HCT116 (cell line): ENCODE measurements around the gene CRNN. TPM values are rescaled to one million over a fixed set of nuclear protein-coding genes. Genes with fewer than 3 reads are reported as not detected.

Experiments used
- ATAC-seq: fragments of 200-7000 bp; cut with Tn5 transposase; 2 replicates; pipeline ENCODE4 v1.9.1; 2020; ENCODE audit warnings: mild to moderate bottlenecking, moderate library complexity
- BruUV-seq: library from RNA; stranded (reverse); fragments of 400-500 nt; replicated peaks from 2 replicates; lab custom pipeline; 2021; lab: Mats Ljungman, UMichigan
- CTCF ChIA-PET: fragments of 300-600 bp; sonication (Branson Sonifier 250); formaldehyde crosslinking; loops from one replicate; lab custom pipeline; 2021; ENCODE audit warnings: antibody characterized with exemption; lab: Charles Lee
- POLR2A ChIA-PET: fragments of 300-600, 350-600 bp; sonication (Branson Sonifier 250); formaldehyde crosslinking; loops from one replicate; lab custom pipeline; 2021; ENCODE audit warnings: antibody characterized with exemption; lab: Charles Lee
- RAD21 ChIA-PET, 2 experiments: fragments of 300-600 bp; sonication (Branson Sonifier 250); formaldehyde crosslinking; loops; one replicate each; lab custom pipeline; 2023; ENCODE audit warnings: low total read pairs in 2 of 2; ENCODE audit not compliant: uncharacterized antibody in 2 of 2, unreplicated experiment in 2 of 2, low non-redundant PET in 1 of 2; lab: Charles Lee
- DNase-seq: peaks from one replicate; pipeline ENCODE4 v3.0.0-alpha.2; 2010; ENCODE audit warnings: low read depth, low spot score
- H2AFZ ChIP-seq: fragments of 200-600 bp; shearing (Covaris generic), sonication (generic); 2 replicates; pipeline ENCODE4 v1.6.1; 2017; ENCODE audit warnings: low read depth, mixed run types, mixed read lengths, antibody characterized with exemption, low read length; ENCODE audit not compliant: poor library complexity, severe bottlenecking
- H3K27ac ChIP-seq: 2 replicates; pipeline ENCODE4 v1.5.1; 2012; ENCODE audit warnings: low read depth, low read length
- H3K27me3 ChIP-seq: fragments of 200-600 bp; sonication (generic); 2 replicates; pipeline ENCODE4 v1.6.1; 2016; ENCODE audit warnings: mixed run types, low read length, mixed read lengths; ENCODE audit not compliant: insufficient read depth
- H3K36me3 ChIP-seq, 2 experiments: fragments of 200-500 bp in 1 of 2; fragments of 200-600 bp in 1 of 2; sonication (Bioruptor generic) in 1 of 2; sonication (generic) in 1 of 2; 2 replicates each; pipeline versions ENCODE4 v1.5.1 to v1.6.1; 2014 to 2016; ENCODE audit warnings: low read length in 2 of 2, inconsistent platforms in 1 of 2, mixed read lengths in 1 of 2, mixed run types in 1 of 2; ENCODE audit not compliant: insufficient read depth in 2 of 2, control insufficient read depth in 1 of 2
- H3K4me1 ChIP-seq, 2 experiments: fragments of 200-600 bp in 1 of 2; sonication (generic) in 1 of 2; 2 replicates each; pipeline versions ENCODE4 v1.5.1 to v1.6.1; 2012 to 2017; ENCODE audit warnings: low read length in 2 of 2, inconsistent platforms in 1 of 2, mild to moderate bottlenecking in 1 of 2, mixed read lengths in 1 of 2, mixed run types in 1 of 2, moderate library complexity in 1 of 2; ENCODE audit not compliant: insufficient read depth in 2 of 2, control insufficient read depth in 1 of 2
- H3K4me2 ChIP-seq: fragments of 200-600 bp; sonication (generic); 2 replicates; pipeline ENCODE4 v1.6.1; 2017; ENCODE audit warnings: mixed run types, low read length, mixed read lengths
- H3K4me3 ChIP-seq, 2 experiments: fragments of 200-600 bp in 1 of 2; sonication (generic) in 1 of 2; replicated peaks in 1 of 2; 2 replicates each; pipeline ENCODE4 v1.5.1; 2011 to 2016; ENCODE audit warnings: low read length in 2 of 2, control low read depth in 1 of 2, low read depth in 1 of 2, mild to moderate bottlenecking in 1 of 2, mixed read lengths in 1 of 2, mixed run types in 1 of 2
- H3K79me2 ChIP-seq: fragments of 200-600 bp; sonication (generic); 2 replicates; pipeline ENCODE4 v1.6.1; 2017; ENCODE audit warnings: mild to moderate bottlenecking, mixed run types, low read length, moderate library complexity, mixed read lengths; ENCODE audit not compliant: insufficient read depth
- H3K9ac ChIP-seq: fragments of 200-600 bp; sonication (generic); 2 replicates; pipeline ENCODE4 v1.6.1; 2016; ENCODE audit warnings: low read length, mixed read lengths
- H3K9me2 ChIP-seq: fragments of 200-600 bp; sonication (generic), shearing (Covaris generic); 2 replicates; pipeline ENCODE4 v1.6.1; 2017; ENCODE audit warnings: mixed run types, mild to moderate bottlenecking, moderate library complexity; ENCODE audit not compliant: insufficient read depth
- H3K9me3 ChIP-seq, 2 experiments: fragments of 200-500 bp in 1 of 2; fragments of 200-600 bp in 1 of 2; sonication (Bioruptor generic) in 1 of 2; sonication (generic) in 1 of 2; 2 replicates each; pipeline ENCODE4 v1.6.1; 2014 to 2017; ENCODE audit warnings: low read length in 2 of 2, mixed read lengths in 2 of 2, inconsistent platforms in 1 of 2, low read depth in 1 of 2, mild to moderate bottlenecking in 1 of 2, mixed run types in 1 of 2, moderate library complexity in 1 of 2; ENCODE audit not compliant: control insufficient read depth in 1 of 2, insufficient read depth in 1 of 2
- H4K20me1 ChIP-seq: fragments of 200-600 bp; sonication (generic), shearing (Covaris generic); 2 replicates; pipeline ENCODE4 v1.6.1; 2017; ENCODE audit warnings: mixed run types, mild to moderate bottlenecking, moderate library complexity; ENCODE audit not compliant: insufficient read depth
- CBX3 ChIP-seq: IDR thresholded peaks from 2 replicates; pipeline ENCODE4 v1.6.1; 2012; ENCODE audit warnings: low read depth
- CEBPB ChIP-seq: IDR thresholded peaks from 2 replicates; pipeline ENCODE4 v1.6.1; 2012; ENCODE audit warnings: low read depth
- EZH2phosphoT487 ChIP-seq: fragments of 200-600 bp; IDR thresholded peaks from 2 replicates; pipeline ENCODE4 v1.6.1; 2018; ENCODE audit warnings: antibody characterized with exemption, borderline replicate concordance
- FOSL1 ChIP-seq: IDR thresholded peaks from 2 replicates; pipeline ENCODE4 v1.6.1; 2012; ENCODE audit warnings: low read depth
- RAD21 ChIP-seq: IDR thresholded peaks from 2 replicates; pipeline ENCODE4 v1.6.1; 2012; ENCODE audit warnings: low read depth, mild to moderate bottlenecking
- SP1 ChIP-seq: IDR thresholded peaks from 2 replicates; pipeline ENCODE4 v1.6.1; 2012; ENCODE audit warnings: low read depth
- ZBTB33 ChIP-seq: IDR thresholded peaks from 2 replicates; pipeline ENCODE4 v1.6.1; 2011; ENCODE audit warnings: mild to moderate bottlenecking, low read length, moderate library complexity; ENCODE audit not compliant: insufficient replicate concordance; ENCODE audit errors: extremely low read depth
- ZNF274 ChIP-seq: fragments of 200-500 bp; sonication (Bioruptor generic); IDR thresholded peaks from 2 replicates; pipeline ENCODE4 v1.6.1; 2014; ENCODE audit warnings: mild to moderate bottlenecking, low read depth, low read length, inconsistent platforms
- intact Hi-C: fragments of 100-400 bp; cut with micrococcal nuclease; formaldehyde crosslinking; loops from 2 replicates; pipeline ENCODE4 v1.10.0; 2022
- total RNA-seq: library from RNA; stranded (reverse); gene quantifications from one replicate; pipeline ENCODE4 v1.2.1, GENCODE V29; 2021; ENCODE audit not compliant: unreplicated experiment
- TF ChIP-seq, protein P1 (sequence below), 3 experiments: fragments of 200-600 bp in 1 of 3; sonication (generic) in 1 of 3; IDR thresholded peaks in 2 of 3; conservative IDR thresholded peaks in 1 of 3; 2 replicates each; pipeline ENCODE4 v1.5.1; 2012 to 2017; ENCODE audit warnings: low read depth in 2 of 3, low read length in 2 of 3, antibody characterized with exemption in 1 of 3, borderline replicate concordance in 1 of 3, control low read depth in 1 of 3, mild to moderate bottlenecking in 1 of 3, mixed read lengths in 1 of 3, mixed run types in 1 of 3, moderate library complexity in 1 of 3; ENCODE audit not compliant: insufficient read depth in 1 of 3

The CRNN gene
- total RNA-seq, 1 experiment from 2014 or later = not detected

DNA sequence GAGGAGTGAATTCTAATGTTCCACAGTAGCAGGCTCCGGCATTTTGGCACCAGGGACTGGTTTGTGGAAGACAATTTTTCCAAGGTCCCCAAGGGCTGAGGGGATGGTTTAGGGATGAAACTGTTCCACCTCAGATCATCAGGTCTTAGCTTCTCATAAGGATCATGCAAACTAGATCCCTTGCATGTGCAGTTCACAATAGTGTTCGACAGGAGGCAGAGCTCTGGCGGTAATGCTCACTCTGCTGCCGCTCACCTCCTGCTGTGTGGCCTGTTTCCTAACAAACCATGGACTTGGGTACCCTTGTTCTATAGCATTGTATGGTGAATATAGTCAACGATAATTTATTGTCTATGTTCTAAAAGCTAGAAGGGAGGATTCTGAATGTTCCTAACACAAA lies 16.6 kb downstream of the CRNN start:
- H3K4me3 ChIP-seq = no peak overlapping the region
- peaks cover 37% of the 10 kb centered on the region for H3K27me3 ChIP-seq
- H3K27ac ChIP-seq = no peak overlapping the region
- no peaks in the 10 kb centered on the region for H3K9me3 ChIP-seq
- H4K20me1 ChIP-seq = no peaks in the 10 kb centered on the region
- H2AFZ ChIP-seq = no peak overlapping the region
- TF ChIP-seq, protein P1, sequence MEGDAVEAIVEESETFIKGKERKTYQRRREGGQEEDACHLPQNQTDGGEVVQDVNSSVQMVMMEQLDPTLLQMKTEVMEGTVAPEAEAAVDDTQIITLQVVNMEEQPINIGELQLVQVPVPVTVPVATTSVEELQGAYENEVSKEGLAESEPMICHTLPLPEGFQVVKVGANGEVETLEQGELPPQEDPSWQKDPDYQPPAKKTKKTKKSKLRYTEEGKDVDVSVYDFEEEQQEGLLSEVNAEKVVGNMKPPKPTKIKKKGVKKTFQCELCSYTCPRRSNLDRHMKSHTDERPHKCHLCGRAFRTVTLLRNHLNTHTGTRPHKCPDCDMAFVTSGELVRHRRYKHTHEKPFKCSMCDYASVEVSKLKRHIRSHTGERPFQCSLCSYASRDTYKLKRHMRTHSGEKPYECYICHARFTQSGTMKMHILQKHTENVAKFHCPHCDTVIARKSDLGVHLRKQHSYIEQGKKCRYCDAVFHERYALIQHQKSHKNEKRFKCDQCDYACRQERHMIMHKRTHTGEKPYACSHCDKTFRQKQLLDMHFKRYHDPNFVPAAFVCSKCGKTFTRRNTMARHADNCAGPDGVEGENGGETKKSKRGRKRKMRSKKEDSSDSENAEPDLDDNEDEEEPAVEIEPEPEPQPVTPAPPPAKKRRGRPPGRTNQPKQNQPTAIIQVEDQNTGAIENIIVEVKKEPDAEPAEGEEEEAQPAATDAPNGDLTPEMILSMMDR (IDR thresholded peaks at IDR 0.05 in 2 of 3, conservative IDR thresholded peaks at IDR 0.05 in 1 of 3; ENCODE audit: borderline replicate concordance in 1 of 3, insufficient read depth in 1 of 3, low read depth in 2 of 3, low read length in 2 of 3) = peak; percentile 10 to 58 (median 52); a peak in 4 of 6 replicates
- TF ChIP-seq FOSL1 = no peak
- H3K4me2 ChIP-seq = no peak overlapping the region
- no TSS peak for BruUV-seq
- H3K79me2 ChIP-seq = no peaks in the 10 kb centered on the region
- ChIA-PET RAD21 (no interaction called here), CTCF (interaction anchor here (0.7 to 4.4 kb wide), 10 partner anchors 8 to 61 kb away, joined by 3 to 118 read pairs (median 12); partner anchors contain the start of gene CRNN), POLR2A (no interaction called here)
- ATAC-seq (peak; percentile 49), DNase-seq (peak; percentile 32)
- H3K4me1 ChIP-seq = peaks cover 7 to 12% of the 10 kb centered on the region in 2 experiments; a peak in 3 of 4 replicates
- no peak overlapping the region for H3K9ac ChIP-seq
- H3K9me2 ChIP-seq = no peaks in the 10 kb centered on the region
- H3K36me3 ChIP-seq = no peaks in the 10 kb centered on the region
- intact Hi-C loops = no loop called here

DNA sequence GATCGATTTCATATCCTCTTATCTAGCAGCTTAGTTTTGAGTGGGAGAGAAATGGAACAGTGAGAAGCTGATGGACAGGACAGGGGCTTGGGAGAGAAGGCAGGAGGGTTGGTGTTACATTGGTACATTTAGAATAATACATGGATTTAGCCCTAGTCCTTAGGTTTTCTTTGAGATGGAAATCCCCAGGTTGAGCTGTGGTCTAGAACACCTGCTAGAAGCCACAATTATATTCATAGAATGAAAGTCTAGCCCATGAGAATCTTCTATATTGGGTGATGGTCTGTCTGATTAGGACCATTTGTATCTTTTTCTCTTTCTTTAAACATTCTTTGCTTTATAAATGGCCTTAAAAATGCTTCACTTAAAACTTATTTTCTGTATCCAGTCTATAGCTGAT lies 19.9 kb downstream of the CRNN start:
- Histone ChIP-seq H3K36me3 (no peaks in the 10 kb centered on the region), H2AFZ (no peak overlapping the region), H3K79me2 (no peaks in the 10 kb centered on the region), H3K4me1 (peaks cover under 1 to 9% of the 10 kb centered on the region in 2 experiments; a peak in 3 of 4 replicates), H4K20me1 (no peaks in the 10 kb centered on the region), H3K27me3 (peaks cover 65% of the 10 kb centered on the region), H3K4me3 (no peak overlapping the region), H3K4me2 (no peak overlapping the region), H3K9me2 (no peaks in the 10 kb centered on the region), H3K9me3 (no peaks in the 10 kb centered on the region), H3K9ac (no peak overlapping the region), H3K27ac (no peak overlapping the region)
- ChIA-PET POLR2A (no interaction called here), RAD21 (no interaction called here), CTCF (no interaction called here)
- no TSS peak for BruUV-seq
- DNase-seq = no peak
- intact Hi-C loops = no loop called here
- no peak for ATAC-seq
- no peak for TF ChIP-seq RAD21
- TF ChIP-seq FOSL1 = no peak
- no peak for TF ChIP-seq CEBPB
- TF ChIP-seq ZBTB33 = no peak
- no peak for TF ChIP-seq SP1
- TF ChIP-seq EZH2phosphoT487 = no peak
- TF ChIP-seq ZNF274 = no peak
- TF ChIP-seq CBX3 = no peak
